Loucy (cell line): Measurements from ENCODE around the gene HMGXB3.

Experiments
- H2AFZ ChIP-seq: fragments of 200-600 bp; sonication (generic); 2 replicates; pipeline ENCODE4 v1.6.0; 2016; ENCODE audit warnings: antibody characterized with exemption, mild to moderate bottlenecking, low read length, moderate library complexity
- H3F3A ChIP-seq: fragments of 200-600 bp; 2 replicates; pipeline ENCODE4 v1.6.0; 2016; ENCODE audit warnings: antibody characterized with exemption, low read depth, mild to moderate bottlenecking
- H3K27me3 ChIP-seq: fragments of 200-600 bp; sonication (generic); 2 replicates; pipeline ENCODE4 v1.6.1; 2014; ENCODE audit warnings: low read length, mild to moderate bottlenecking; ENCODE audit not compliant: insufficient read depth, poor library complexity, severe bottlenecking
- H3K36me3 ChIP-seq: fragments of 200-600 bp; sonication (generic); 2 replicates; pipeline ENCODE4 v1.6.1; 2016; ENCODE audit warnings: low read length; ENCODE audit not compliant: insufficient read depth
- H3K4me1 ChIP-seq: fragments of 200-600 bp; sonication (generic); 2 replicates; pipeline ENCODE4 v1.5.1; 2014; ENCODE audit warnings: low read length, mild to moderate bottlenecking; ENCODE audit not compliant: insufficient read depth, poor library complexity, severe bottlenecking
- H3K4me2 ChIP-seq: fragments of 200-600 bp; sonication (generic); 2 replicates; pipeline ENCODE4 v1.6.0; 2014; ENCODE audit warnings: antibody characterized with exemption, low read length, low read depth, mild to moderate bottlenecking; ENCODE audit not compliant: poor library complexity, severe bottlenecking
- H3K4me3 ChIP-seq: fragments of 200-600 bp; sonication (generic); 2 replicates; pipeline ENCODE4 v1.5.1; 2014; ENCODE audit warnings: low read length, mild to moderate bottlenecking, mixed read lengths; ENCODE audit not compliant: poor library complexity, severe bottlenecking
- H3K79me2 ChIP-seq: fragments of 200-600 bp; sonication (generic); 2 replicates; pipeline ENCODE4 v1.6.1; 2014; ENCODE audit warnings: low read length; ENCODE audit not compliant: insufficient read depth
- H3K9ac ChIP-seq: fragments of 200-600 bp; sonication (generic); 2 replicates; pipeline ENCODE4 v1.6.0; 2014; ENCODE audit warnings: mild to moderate bottlenecking, low read depth, low read length, moderate library complexity; ENCODE audit not compliant: poor library complexity, severe bottlenecking
- H3K9me2 ChIP-seq: fragments of 200-600 bp; sonication (generic); replicated peaks from 2 replicates; pipeline ENCODE4 v1.6.1; 2016; ENCODE audit warnings: low read depth, low read length, mixed read lengths
- H3K9me3 ChIP-seq: fragments of 200-600 bp; sonication (generic); 2 replicates; pipeline ENCODE4 v1.6.1; 2014; ENCODE audit warnings: mild to moderate bottlenecking, antibody characterized with exemption, low read length, low read depth; ENCODE audit not compliant: insufficient read depth
- H4K20me1 ChIP-seq: fragments of 200-600 bp; sonication (generic); 2 replicates; pipeline ENCODE4 v1.6.0; 2014; ENCODE audit warnings: antibody characterized with exemption, low read length, mild to moderate bottlenecking; ENCODE audit not compliant: insufficient read depth, poor library complexity, severe bottlenecking
- CTCF ChIP-seq: fragments of 200-600 bp; sonication (generic); conservative IDR thresholded peaks from 2 replicates; pipeline ENCODE4 v1.5.1; 2014; ENCODE audit warnings: mild to moderate bottlenecking, antibody characterized with exemption, low read length
- EZH2phosphoT487 ChIP-seq: fragments of 200-600 bp; IDR thresholded peaks from 2 replicates; pipeline ENCODE4 v1.6.1; 2018; ENCODE audit warnings: antibody characterized with exemption, mild to moderate bottlenecking, moderate library complexity, borderline replicate concordance

Gene HMGXB3

DNA sequence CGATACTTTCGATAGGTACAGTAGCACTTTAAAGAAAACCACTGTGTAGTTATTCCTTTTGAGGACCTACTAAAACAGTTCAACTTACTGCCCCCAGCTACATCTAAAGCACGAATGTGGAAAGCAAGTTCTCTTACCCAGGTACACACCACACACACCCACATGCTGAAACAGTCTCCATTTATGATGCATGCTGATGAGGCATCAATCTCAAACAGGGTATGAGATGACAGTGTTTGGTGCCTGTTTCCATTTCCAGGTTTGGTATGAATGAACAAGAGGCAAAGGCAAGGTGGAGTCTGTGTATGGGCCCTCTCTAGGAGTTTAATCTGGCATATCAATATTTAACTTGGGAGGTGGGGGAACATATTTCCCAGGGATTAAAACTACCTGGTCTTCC is 13.9 kb downstream of the HMGXB3 start:
- H3K36me3 ChIP-seq = peaks cover 94% of the 10 kb centered on the region

DNA sequence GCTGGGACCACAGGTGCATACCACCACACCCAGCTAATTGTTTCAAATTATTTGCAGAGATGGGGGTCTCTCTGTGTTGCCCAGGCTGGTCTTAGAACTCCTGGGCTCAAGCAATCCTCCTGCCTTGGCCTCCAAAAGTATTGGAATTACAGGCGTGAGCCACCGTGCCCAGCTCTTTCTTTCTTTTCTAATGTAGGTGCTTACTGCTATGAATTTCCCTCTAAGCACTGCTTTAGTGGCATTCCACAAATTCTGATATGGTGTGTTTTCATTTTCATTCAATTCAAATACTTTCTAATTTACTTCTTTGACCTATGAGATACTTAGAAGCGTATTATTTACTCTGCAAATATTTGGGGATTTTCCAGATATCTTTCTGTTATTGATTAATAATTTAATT is 14.9 kb downstream of the HMGXB3 start:
- Histone ChIP-seq H3K9me2 (no peaks in the 10 kb centered on the region), H4K20me1 (no peaks in the 10 kb centered on the region), H3K4me2 (no peak overlapping the region), H3K9ac (no peak overlapping the region), H3K4me1 (no peaks in the 10 kb centered on the region), H3K4me3 (no peak overlapping the region), H3K27me3 (no peaks in the 10 kb centered on the region), H3K79me2 (no peaks in the 10 kb centered on the region), H2AFZ (no peak overlapping the region), H3K36me3 (peaks cover 94% of the 10 kb centered on the region), H3F3A (no peaks in the 10 kb centered on the region), H3K9me3 (peaks cover 2% of the 10 kb centered on the region; the same call in 1 of the 2 replicates)
- TF ChIP-seq CTCF = no peak
- TF ChIP-seq EZH2phosphoT487 = no peak

More for the DNA sequence above, 13.9 kb downstream of the HMGXB3 start:
- Histone ChIP-seq H4K20me1 (no peaks in the 10 kb centered on the region), H3K4me2 (no peak overlapping the region), H3K79me2 (0 out of 2 replicates have a peak, but pooled peaks cover under 1% of the 10 kb centered on the region), H3K9ac (no peak overlapping the region), H3K9me2 (no peaks in the 10 kb centered on the region), H2AFZ (no peak overlapping the region), H3K4me3 (no peak overlapping the region), H3F3A (no peaks in the 10 kb centered on the region), H3K27me3 (no peaks in the 10 kb centered on the region), H3K4me1 (no peaks in the 10 kb centered on the region), H3K9me3 (peaks cover 2% of the 10 kb centered on the region; the same call in 1 of the 2 replicates)
- TF ChIP-seq EZH2phosphoT487 = no peak
- no peak for TF ChIP-seq CTCF

DNA sequence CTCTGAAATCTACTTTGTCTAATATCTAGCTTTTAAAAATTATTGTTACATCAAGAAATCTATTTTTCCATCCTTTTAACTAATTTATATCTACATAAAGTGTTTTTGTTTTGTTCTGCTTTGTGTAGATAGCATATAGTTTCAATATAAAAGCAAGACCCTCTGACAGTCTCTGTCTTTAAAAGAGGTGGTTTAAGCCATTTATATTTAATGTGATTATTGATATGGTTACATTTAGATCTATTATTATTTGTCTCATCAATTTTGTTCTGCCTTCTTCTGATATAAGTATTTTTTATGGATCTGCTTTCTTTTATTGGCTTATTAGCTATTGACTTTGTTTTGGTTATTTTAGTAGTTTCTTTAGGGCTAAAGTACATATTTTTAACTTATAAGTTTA is 16.0 kb downstream of the HMGXB3 start:
- Histone ChIP-seq H3K27me3 (no peaks in the 10 kb centered on the region), H3K9ac (no peak overlapping the region), H2AFZ (no peak overlapping the region), H3K9me2 (no peaks in the 10 kb centered on the region), H3K4me2 (no peak overlapping the region), H3K36me3 (peaks cover 96% of the 10 kb centered on the region), H4K20me1 (no peaks in the 10 kb centered on the region), H3K79me2 (no peaks in the 10 kb centered on the region), H3K9me3 (peaks cover 2% of the 10 kb centered on the region; the same call in 1 of the 2 replicates), H3F3A (no peaks in the 10 kb centered on the region), H3K4me3 (no peak overlapping the region), H3K4me1 (no peaks in the 10 kb centered on the region)
- TF ChIP-seq EZH2phosphoT487 (no peak), CTCF (no peak)
